Left ventricle myocardium superior (tissue), 1 donor: ENCODE measurements around the gene NDUFS7. TPM values are rescaled to one million over a fixed set of nuclear protein-coding genes. Genes with fewer than 3 reads are reported as not detected.

Experiments
- ATAC-seq: fragments of 200-7000 bp; cut with Tn5 transposase; one replicate; pipeline ENCODE4 v1.9.1; 2020; ENCODE audit warnings: mild to moderate bottlenecking, moderate library complexity
- DNase-seq: peaks from one replicate; pipeline ENCODE4 v3.0.0-alpha.2; 2020
- intact Hi-C: fragments of 100-400 bp; cut with micrococcal nuclease; formaldehyde crosslinking; loops from one replicate; pipeline ENCODE4 v1.11.0; 2022
- total RNA-seq: library from RNA; stranded (reverse); fragmentation: NEBNext Ultra II Directional; extraction: Animal tissue kit (Norgen Biotek cat#: 25700); gene quantifications from one replicate; pipeline ENCODE4 v1.2.1, GENCODE V29; 2021
- donor health status: DM: no; HTN: yes; CAD: no; lungs with severe emphysema.

Gene NDUFS7
- total RNA-seq, 1 donor from 2014 or later, result 461 TPM

GRCh38 chr19:1379126-1379905 is 4.4 kb upstream of the NDUFS7 start:
- intact Hi-C loops, result no loop called here
- DNase-seq, result peak; percentile 19

GRCh38 chr19:1379961-1380489 is 3.7 kb upstream of the NDUFS7 start:
- intact Hi-C loops, result no loop called here
- DNase-seq, result no peak
- no peak for ATAC-seq

More at GRCh38 chr19:1379126-1379905, 4.4 kb upstream of the NDUFS7 start:
- ATAC-seq, result no peak

- intact Hi-C loops, result no loop called here
- ATAC-seq (no peak), DNase-seq (no peak)
Measured at GRCh38 chr19:1382250-1382649, 1.5 kb upstream of the NDUFS7 start.

- DNase-seq (no peak), ATAC-seq (no peak)
- intact Hi-C loops, result no loop called here
Measured at GRCh38 chr19:1383017-1383311, 743 bp upstream of the NDUFS7 start.

- ATAC-seq, result peak; percentile 1
- intact Hi-C loops, result no loop called here
Measured at GRCh38 chr19:1384085-1384462, 367 bp downstream of the NDUFS7 start.

GRCh38 chr19:1384478-1385110 is 887 bp downstream of the NDUFS7 start:
- intact Hi-C loops, result no loop called here

More at GRCh38 chr19:1384085-1384462, 367 bp downstream of the NDUFS7 start:
- DNase-seq, result no peak

GRCh38 chr19:1385816-1386215 is 2.1 kb downstream of the NDUFS7 start:
- intact Hi-C loops, result no loop called here
- ATAC-seq, result no peak
- peak; percentile 45 for DNase-seq

More at GRCh38 chr19:1384478-1385110, 887 bp downstream of the NDUFS7 start:
- DNase-seq (no peak), ATAC-seq (no peak)

GRCh38 chr19:1386945-1387683 is 3.4 kb downstream of the NDUFS7 start:
- ATAC-seq (no peak), DNase-seq (no peak)
- intact Hi-C loops, result no loop called here

GRCh38 chr19:1387684-1388636 is 4.3 kb downstream of the NDUFS7 start:
- peak; percentile 43 for ATAC-seq

GRCh38 chr19:1388637-1389026 is 4.9 kb downstream of the NDUFS7 start:
- intact Hi-C loops, result no loop called here
- ATAC-seq, result no peak
- DNase-seq, result no peak

More at GRCh38 chr19:1387684-1388636, 4.3 kb downstream of the NDUFS7 start:
- intact Hi-C loops, result no loop called here
- DNase-seq, result peak; percentile 66

GRCh38 chr19:1389033-1389940 is 5.6 kb downstream of the NDUFS7 start:
- DNase-seq, result no peak
- no peak for ATAC-seq
- intact Hi-C loops, result no loop called here

GRCh38 chr19:1390890-1391423 is 7.2 kb downstream of the NDUFS7 start:
- no peak for ATAC-seq
- DNase-seq, result no peak
- intact Hi-C loops, result no loop called here

- intact Hi-C loops, result no loop called here
- no peak for ATAC-seq
- DNase-seq, result no peak
Measured at GRCh38 chr19:1392407-1392806, 8.7 kb downstream of the NDUFS7 start.

GRCh38 chr19:1392939-1393530 is 9.3 kb downstream of the NDUFS7 start:
- DNase-seq (no peak), ATAC-seq (no peak)
- intact Hi-C loops, result no loop called here

GRCh38 chr19:1393841-1394240 is 10.1 kb downstream of the NDUFS7 start:
- no peak for ATAC-seq
- DNase-seq, result no peak
- intact Hi-C loops, result no loop called here

- intact Hi-C loops, result no loop called here
- ATAC-seq (peak; percentile 8), DNase-seq (no peak)
Measured at GRCh38 chr19:1394252-1395193, 10.8 kb downstream of the NDUFS7 start.
